IMR-90 (cell line): ENCODE results near the gene SLC9A1. TPM values are rescaled to one million over a fixed set of nuclear protein-coding genes. Genes with fewer than 3 reads are reported as not detected.

Experiments
- ATAC-seq: fragments of 200-7000 bp; cut with Tn5 transposase; 2 replicates; pipeline ENCODE4 v1.9.1; 2020; ENCODE audit warnings: low read depth, mild to moderate bottlenecking, moderate library complexity
- BruUV-seq: library from RNA; stranded (reverse); fragments of 400-500 nt; replicated peaks from 2 replicates; lab custom pipeline; 2021; lab: Mats Ljungman, UMichigan
- CTCF ChIA-PET: fragments of 300-600 bp; formaldehyde crosslinking; extraction: SDS; loops from one replicate; lab custom pipeline; 2021; ENCODE audit warnings: antibody characterized with exemption; lab: Yijun Ruan, JAX
- POLR2A ChIA-PET: fragments of 300-600 bp; sonication (Branson Sonifier 250); formaldehyde crosslinking; loops from one replicate; lab custom pipeline; 2022; ENCODE audit warnings: antibody characterized with exemption; ENCODE audit not compliant: unreplicated experiment; lab: Charles Lee
- DNase-seq: peaks from one replicate; pipeline ENCODE4 v3.0.0; 2013
- H2AFZ ChIP-seq: replicated peaks from 2 replicates; pipeline ENCODE3; 2013; ENCODE audit warnings: low read length, mild to moderate bottlenecking; ENCODE audit not compliant: poor library complexity
- H2AK5ac ChIP-seq: 2 replicates; pipeline ENCODE4 v1.6.1; 2013; ENCODE audit warnings: low read depth, low read length, inconsistent platforms
- H2AK9ac ChIP-seq: replicated peaks from 2 replicates; pipeline ENCODE3; 2013; ENCODE audit warnings: mild to moderate bottlenecking, low read depth, low read length, moderate library complexity; ENCODE audit not compliant: poor library complexity
- H2BK120ac ChIP-seq: 2 replicates; pipeline ENCODE4 v1.6.1; 2013; ENCODE audit warnings: low read depth, low read length, inconsistent platforms
- H2BK15ac ChIP-seq: 3 replicates; pipeline ENCODE4 v1.6.1; 2013; ENCODE audit warnings: low read depth, low read length, inconsistent platforms
- H2BK20ac ChIP-seq: 2 replicates; pipeline ENCODE4 v1.6.1; 2013; ENCODE audit warnings: low read depth, mild to moderate bottlenecking, inconsistent platforms, low read length, moderate library complexity
- H2BK5ac ChIP-seq: 2 replicates; pipeline ENCODE4 v1.6.1; 2013; ENCODE audit warnings: mild to moderate bottlenecking, low read depth, low read length, inconsistent platforms; ENCODE audit not compliant: poor library complexity, severe bottlenecking
- H3K14ac ChIP-seq: replicated peaks from 2 replicates; pipeline ENCODE4 v1.6.1; 2013; ENCODE audit warnings: low read depth, low read length, inconsistent platforms
- H3K18ac ChIP-seq: 2 replicates; pipeline ENCODE4 v1.6.1; 2013; ENCODE audit warnings: low read depth, low read length, control low read depth
- H3K23ac ChIP-seq: 2 replicates; pipeline ENCODE4 v1.6.1; 2013; ENCODE audit warnings: low read depth, low read length, inconsistent platforms
- H3K27ac ChIP-seq: 2 replicates; pipeline ENCODE4 v1.5.1; 2013; ENCODE audit warnings: mild to moderate bottlenecking, control low read depth, low read length; ENCODE audit not compliant: insufficient read depth
- H3K27me3 ChIP-seq: 2 replicates; pipeline ENCODE4 v1.6.1; 2013; ENCODE audit warnings: low read length; ENCODE audit not compliant: control insufficient read depth, insufficient read depth
- H3K36me3 ChIP-seq: 2 replicates; pipeline ENCODE4 v1.6.1; 2013; ENCODE audit warnings: low read length, mixed read lengths; ENCODE audit not compliant: control insufficient read depth, insufficient read depth
- H3K4ac ChIP-seq: 2 replicates; pipeline ENCODE4 v1.6.1; 2013; ENCODE audit warnings: low read depth, low read length, inconsistent platforms
- H3K4me1 ChIP-seq: 2 replicates; pipeline ENCODE4 v1.6.1; 2013; ENCODE audit warnings: low read length, mixed read lengths; ENCODE audit not compliant: control insufficient read depth, insufficient read depth
- H3K4me2 ChIP-seq: 2 replicates; pipeline ENCODE4 v1.6.1; 2013; ENCODE audit warnings: low read depth, mild to moderate bottlenecking, control low read depth, low read length, moderate library complexity
- H3K4me3 ChIP-seq: 2 replicates; pipeline ENCODE4 v1.5.1; 2013; ENCODE audit warnings: low read depth, mild to moderate bottlenecking, control low read depth, low read length, moderate library complexity; ENCODE audit not compliant: insufficient read depth
- H3K56ac ChIP-seq: 2 replicates; pipeline ENCODE4 v1.6.1; 2013; ENCODE audit warnings: low read length, inconsistent platforms; ENCODE audit not compliant: insufficient read depth; ENCODE audit errors: extremely low read depth
- H3K79me1 ChIP-seq, 2 experiments: 2 replicates each; pipeline ENCODE4 v1.6.1; 2013; ENCODE audit warnings: low read length in 2 of 2, inconsistent platforms in 1 of 2, low read depth in 1 of 2
- H3K9ac ChIP-seq: 2 replicates; pipeline ENCODE4 v1.6.1; 2013; ENCODE audit warnings: low read depth, low read length, control low read depth
- H3K9me1 ChIP-seq: 2 replicates; pipeline ENCODE4 v1.6.1; 2013; ENCODE audit warnings: low read length, inconsistent platforms; ENCODE audit not compliant: insufficient read depth
- H3K9me3 ChIP-seq: 2 replicates; pipeline ENCODE4 v1.6.1; 2013; ENCODE audit warnings: low read length; ENCODE audit not compliant: control insufficient read depth, insufficient read depth
- H4K20me1 ChIP-seq: 2 replicates; pipeline ENCODE4 v1.6.1; 2013; ENCODE audit warnings: low read length, inconsistent platforms; ENCODE audit not compliant: insufficient read depth
- H4K5ac ChIP-seq: 2 replicates; pipeline ENCODE4 v1.6.1; 2013; ENCODE audit warnings: mild to moderate bottlenecking, low read depth, low read length, control low read depth
- H4K8ac ChIP-seq, 2 experiments: 2 replicates each; pipeline ENCODE4 v1.6.1; 2013; ENCODE audit warnings: low read depth in 2 of 2, low read length in 2 of 2, control low read depth in 1 of 2, inconsistent platforms in 1 of 2
- H4K91ac ChIP-seq: 2 replicates; pipeline ENCODE4 v1.6.1; 2013; ENCODE audit warnings: low read depth, low read length, inconsistent platforms; ENCODE audit not compliant: insufficient read depth
- BHLHE40 ChIP-seq: fragments of 150-350 bp; IDR thresholded peaks from 2 replicates; pipeline ENCODE4 v1.6.1; 2016; ENCODE audit warnings: mild to moderate bottlenecking, low read depth, low read length
- CEBPB ChIP-seq: IDR thresholded peaks from 2 replicates; pipeline ENCODE4 v1.6.1; 2012; ENCODE audit warnings: low read depth, low read length, improper control_type of control experiment
- ELK1 ChIP-seq: fragments of 150-350 bp; IDR thresholded peaks from 2 replicates; pipeline ENCODE4 v1.6.1; 2016; ENCODE audit warnings: low read depth, mild to moderate bottlenecking, low read length, moderate library complexity, borderline replicate concordance
- FOS ChIP-seq: fragments of 150-350 bp; IDR thresholded peaks from 2 replicates; pipeline ENCODE4 v1.6.1; 2016; ENCODE audit warnings: low read depth, low read length
- MAZ ChIP-seq: IDR thresholded peaks from 2 replicates; pipeline ENCODE4 v1.6.1; 2012; ENCODE audit warnings: low read depth, mild to moderate bottlenecking, low read length, improper control_type of control experiment, moderate library complexity, borderline replicate concordance
- POLR2A ChIP-seq: IDR thresholded peaks from 2 replicates; pipeline ENCODE4 v1.6.1; 2012; ENCODE audit warnings: mild to moderate bottlenecking, low read depth, low read length
- RAD21 ChIP-seq: IDR thresholded peaks from 2 replicates; pipeline ENCODE4 v1.6.1; 2012; ENCODE audit warnings: low read length, improper control_type of control experiment
- RCOR1 ChIP-seq: IDR thresholded peaks from 2 replicates; pipeline ENCODE4 v1.6.1; 2012; ENCODE audit warnings: mild to moderate bottlenecking, low read length, improper control_type of control experiment; ENCODE audit not compliant: insufficient replicate concordance
- RFX5 ChIP-seq: IDR thresholded peaks from 2 replicates; pipeline ENCODE4 v1.8.0; 2012; ENCODE audit warnings: low read depth, mild to moderate bottlenecking, low read length, moderate library complexity
- SMC3 ChIP-seq: fragments of 150-350 bp; IDR thresholded peaks from 2 replicates; pipeline ENCODE4 v1.6.1; 2016; ENCODE audit warnings: low read depth, mild to moderate bottlenecking, antibody characterized with exemption, low read length, moderate library complexity
- USF2 ChIP-seq: fragments of 150-350 bp; IDR thresholded peaks from 2 replicates; pipeline ENCODE4 v1.6.1; 2017; ENCODE audit warnings: mild to moderate bottlenecking, antibody characterized with exemption, low read length, low read depth
- WGBS, 2 experiments: methylation state at CpG; one replicate each; pipeline versions ENCODE4 v1.1.5 to v1.1.7; 2013; ENCODE audit warnings: missing lambda C conversion rate in 2 of 2; ENCODE audit not compliant: insufficient read length in 1 of 2; ENCODE audit errors: extremely low coverage in 2 of 2; 5-methylcytosine and 5-hydroxymethylcytosine counted together
- dilution Hi-C: fragments of 300-500 bp; cut with HindIII; formaldehyde crosslinking; loops from one replicate; pipeline ENCODE4 v1.14.3; 2018; ENCODE audit warnings: low sequenced_read_pairs; ENCODE audit not compliant: unreplicated experiment
- in situ Hi-C: fragments of 300-500 bp; cut with MboI; formaldehyde crosslinking; loops from 3 replicates; pipeline ENCODE4 v1.14.3; 2019; ENCODE audit warnings: low sequenced_read_pairs, inconsistent platforms, mixed read lengths
- intact Hi-C: fragments of 100-400 bp; cut with micrococcal nuclease; formaldehyde crosslinking; loops from 2 replicates; pipeline ENCODE4 v1.10.0; 2022
- polyA plus RNA-seq, 3 experiments: library from polyadenylated mRNA; depleted of rRNA; stranded (reverse); fragments of >200 nt; gene quantifications; 2 replicates each; pipeline ENCODE4 v1.2.3, GENCODE V29; 2012; ENCODE audit warnings: low replicate concordance in 1 of 3
- total RNA-seq: library from RNA; depleted of rRNA; stranded (reverse); fragments of >200 nt; gene quantifications from 2 replicates; pipeline ENCODE4 v1.2.3, GENCODE V29; 2012

The SLC9A1 gene
- total and polyA plus RNA-seq, 2 of the 4 experiments (the other 2 are of a cell fraction): 2.0 to 21.2 TPM

GRCh38 chr1:27102707-27103468 is 52.0 kb downstream of the SLC9A1 start (continued):
- no peak for TF ChIP-seq USF2
- no peak for TF ChIP-seq BHLHE40

GRCh38 chr1:27102134-27102706 is 52.7 kb downstream of the SLC9A1 start:
- Histone ChIP-seq H3K36me3 (peaks cover 12% of the 10 kb centered on the region), H4K20me1 (no peaks in the 10 kb centered on the region), H2BK20ac (no peak overlapping the region), H3K9me3 (no peaks in the 10 kb centered on the region), H4K5ac (no peak overlapping the region), H3K4me3 (no peak overlapping the region), H3K79me1 (peaks cover 1 to 6% of the 10 kb centered on the region in 2 experiments; a peak in 2 of 4 replicates), H2AFZ (peak overlapping the region; percentile 72), H3K23ac (no peak overlapping the region), H2BK5ac (no peak overlapping the region), H3K4me1 (peaks cover 16% of the 10 kb centered on the region), H3K9ac (no peak overlapping the region), H3K56ac (no peak overlapping the region), H3K4ac (no peak overlapping the region; the same call in 1 of the 2 replicates), H3K14ac (no peak overlapping the region), H4K8ac (peak overlapping the region in 1 of 2 experiments; percentile 53; a peak in 1 of 4 replicates), H4K91ac (no peak overlapping the region), H2AK9ac (peak overlapping the region; percentile 42), H3K4me2 (no peak overlapping the region), H3K9me1 (0 out of 2 replicates have a peak, but pooled peaks cover 7% of the 10 kb centered on the region), H2BK120ac (no peak overlapping the region), H3K27me3 (no peaks in the 10 kb centered on the region), H3K18ac (no peak overlapping the region), H2AK5ac (peak overlapping the region; percentile 56; the same call in 1 of the 2 replicates), H2BK15ac (no peak overlapping the region), H3K27ac (no peak overlapping the region)
- ChIA-PET POLR2A (interaction anchor here (0.5 to 0.6 kb wide), 2 partner anchors 147 to 196 kb away, joined by 3 read pairs; no protein-coding TSS in a partner anchor), CTCF (interaction anchor here (1.0 to 1.3 kb wide), 4 partner anchors 56 to 181 kb away, joined by 3 to 13 read pairs (median 4); no protein-coding TSS in a partner anchor)
- dilution Hi-C loops (no loop called here), intact Hi-C loops (loop anchor here (1.0 to 5.0 kb wide), 3 partner anchors 96 to 290 kb away; partner anchors contain the start of gene GPR3), in situ Hi-C loops (loop anchor here (5.0 to 10.0 kb wide), 2 partner anchors 180 to 293 kb away; partner anchors contain the start of gene GPR3)
- ATAC-seq: no peak
- no peak for DNase-seq
- no TSS peak for BruUV-seq
- WGBS, 2 experiments: 90% methylated on average over 7 of the region's 17 CpGs; no CpG with 5 or more reads in 1 of the 2 experiments
- TF ChIP-seq POLR2A (no peak), RFX5 (no peak), CEBPB (no peak), ELK1 (no peak), SMC3 (no peak), BHLHE40 (no peak), RAD21 (no peak), FOS (no peak), MAZ (no peak), RCOR1 (no peak)
